CD4-positive, alpha-beta T cell (primary cell): Measurements from ENCODE around the gene PRDM9. TPM values are rescaled to one million over a fixed set of nuclear protein-coding genes. Genes with fewer than 3 reads are reported as not detected.

Experiments
- ATAC-seq: fragments of 200-7000 bp; cut with Tn5 transposase; one replicate; pipeline ENCODE4 v1.10.0; 2022; ENCODE audit warnings: mild to moderate bottlenecking; ENCODE audit not compliant: poor library complexity
- CTCF ChIA-PET: fragments of 350-600 bp; sonication (Branson Sonifier 250); formaldehyde crosslinking; loops from one replicate; lab custom pipeline; 2021; ENCODE audit warnings: antibody characterized with exemption, inconsistent platforms; lab: Charles Lee
- POLR2A ChIA-PET: fragments of 350-600 bp; sonication (Branson Sonifier 250); formaldehyde crosslinking; loops from one replicate; lab custom pipeline; 2021; ENCODE audit warnings: antibody characterized with exemption, inconsistent platforms; lab: Charles Lee
- DNase-seq, 14 experiments: peaks; one replicate each; pipeline ENCODE4 v3.0.0-alpha.2; 2013 to 2020; ENCODE audit warnings: mixed read lengths in 2 of 14
- H3K27ac ChIP-seq, 2 donors: one replicate each; pipeline versions ENCODE4 v1.5.1 to v1.7.0; 2013; ENCODE audit warnings: low read length in 2 of 2, low read depth in 1 of 2, mild to moderate bottlenecking in 1 of 2
- H3K27me3 ChIP-seq, 2 experiments: 1 replicate in 1 of 2; 2 replicates in 1 of 2; pipeline versions ENCODE4 v1.6.1 to v1.7.0; 2013; ENCODE audit warnings: low read length in 2 of 2, control low read depth in 1 of 2, mild to moderate bottlenecking in 1 of 2, moderate library complexity in 1 of 2; ENCODE audit not compliant: insufficient read depth in 2 of 2, control insufficient read depth in 1 of 2
- H3K36me3 ChIP-seq: one replicate; pipeline ENCODE4 v1.6.1; 2013; ENCODE audit warnings: low read length, control low read depth; ENCODE audit not compliant: insufficient read depth
- H3K4me1 ChIP-seq: one replicate; pipeline ENCODE4 v1.6.1; 2013; ENCODE audit warnings: low read length, control low read depth; ENCODE audit not compliant: insufficient read depth
- H3K4me3 ChIP-seq: one replicate; pipeline ENCODE4 v1.5.1; 2013; ENCODE audit warnings: mild to moderate bottlenecking, low read length, moderate library complexity
- H3K9me3 ChIP-seq, 2 experiments: 1 replicate in 1 of 2; 2 replicates in 1 of 2; pipeline versions ENCODE4 v1.6.1 to v1.7.0; 2013; ENCODE audit warnings: low read length in 2 of 2, mild to moderate bottlenecking in 2 of 2, control low read depth in 1 of 2, moderate library complexity in 1 of 2; ENCODE audit not compliant: control insufficient read depth in 1 of 2, insufficient read depth in 1 of 2
- H3K27ac Mint-ChIP-seq: one replicate; pipeline ENCODE4 v1.8.0; 2020; ENCODE audit warnings: mixed read lengths
- H3K27me3 Mint-ChIP-seq: one replicate; pipeline ENCODE4 v1.8.0; 2021; ENCODE audit warnings: mixed read lengths
- H3K36me3 Mint-ChIP-seq: one replicate; pipeline ENCODE4 v1.8.0; 2021; ENCODE audit warnings: low read depth, mixed read lengths
- H3K4me1 Mint-ChIP-seq: one replicate; pipeline ENCODE4 v1.8.0; 2021; ENCODE audit warnings: low read depth, mixed read lengths
- H3K4me3 Mint-ChIP-seq: one replicate; pipeline ENCODE4 v1.8.0; 2020; ENCODE audit warnings: mild to moderate bottlenecking, mixed read lengths
- H3K9me3 Mint-ChIP-seq: one replicate; pipeline ENCODE4 v1.8.0; 2020; ENCODE audit warnings: mixed read lengths
- CTCF ChIP-seq: fragments of 200-600 bp; IDR thresholded peaks from one replicate; pipeline ENCODE4 v1.8.0; 2022; ENCODE audit warnings: antibody characterized with exemption, mild to moderate bottlenecking
- intact Hi-C, 2 experiments: fragments of 100-400 bp; cut with DNase I in 1 of 2; cut with micrococcal nuclease in 1 of 2; formaldehyde crosslinking; loops; one replicate each; pipeline versions ENCODE4 v1.15.1 to v1.9.0; 2023 to 2025; cut with DNase I, micrococcal nuclease
- total RNA-seq, 174 experiments: library from RNA in 2 of 174; stranded (reverse) in 2 of 174; gene quantifications; one replicate each; pipeline ENCODE4 v1.2.3 and lab custom pipeline; 2021 to 2026

The PRDM9 gene
- total RNA-seq, 2 experiments from 2014 or later: not detected

- no peak for TF ChIP-seq CTCF
- no peak for ATAC-seq
- H3K27me3 Mint-ChIP-seq: no peaks in the 10 kb centered on the region
- CTCF ChIA-PET: no interaction called here
- H3K4me1 ChIP-seq: no peaks in the 10 kb centered on the region
- no peak overlapping the region for H3K27ac Mint-ChIP-seq
- H3K9me3 ChIP-seq: peaks cover 0 to 11% of the 10 kb centered on the region in 2 experiments
- no peaks in the 10 kb centered on the region for H3K36me3 Mint-ChIP-seq
- no peak overlapping the region for H3K4me3 ChIP-seq
- H3K4me3 Mint-ChIP-seq: no peak overlapping the region
- H3K36me3 ChIP-seq: no peaks in the 10 kb centered on the region
- no peaks in the 10 kb centered on the region for H3K4me1 Mint-ChIP-seq
- H3K27ac ChIP-seq: no peak overlapping the region
- no peak for DNase-seq
- peaks cover 6% of the 10 kb centered on the region for H3K9me3 Mint-ChIP-seq
- POLR2A ChIA-PET: no interaction called here
- intact Hi-C loops: no loop called here
- H3K27me3 ChIP-seq: no peaks in the 10 kb centered on the region
Measured at GRCh38 chr5:23461576-23461975, 45.8 kb upstream of the PRDM9 start.

- no peak for TF ChIP-seq CTCF
- Mint-ChIP-seq H3K36me3 (no peaks in the 10 kb centered on the region), H3K4me3 (no peak overlapping the region), H3K27me3 (no peaks in the 10 kb centered on the region), H3K27ac (no peak overlapping the region), H3K4me1 (no peaks in the 10 kb centered on the region), H3K9me3 (peaks cover 4% of the 10 kb centered on the region)
- ATAC-seq: no peak
- ChIA-PET POLR2A (no interaction called here), CTCF (no interaction called here)
- Histone ChIP-seq H3K27me3 (no peaks in the 10 kb centered on the region), H3K4me3 (no peak overlapping the region), H3K36me3 (no peaks in the 10 kb centered on the region), H3K27ac (no peak overlapping the region), H3K4me1 (no peaks in the 10 kb centered on the region), H3K9me3 (peaks cover 0 to 11% of the 10 kb centered on the region in 2 experiments)
- intact Hi-C loops: no loop called here
- no peak for DNase-seq
Measured at GRCh38 chr5:23466401-23466912, 41.0 kb upstream of the PRDM9 start.

GRCh38 chr5:23468658-23469057, 38.8 kb upstream of the PRDM9 start:
- Mint-ChIP-seq H3K4me1 (no peaks in the 10 kb centered on the region), H3K36me3 (no peaks in the 10 kb centered on the region), H3K27me3 (no peaks in the 10 kb centered on the region), H3K4me3 (no peak overlapping the region), H3K27ac (no peak overlapping the region), H3K9me3 (peaks cover 6% of the 10 kb centered on the region)
- no peak for ATAC-seq
- Histone ChIP-seq H3K27me3 (no peaks in the 10 kb centered on the region), H3K4me3 (no peak overlapping the region), H3K36me3 (no peaks in the 10 kb centered on the region), H3K4me1 (no peaks in the 10 kb centered on the region), H3K27ac (no peak overlapping the region), H3K9me3 (no peaks in the 10 kb centered on the region)
- no peak for TF ChIP-seq CTCF
- CTCF ChIA-PET: no interaction called here
- POLR2A ChIA-PET: no interaction called here
- intact Hi-C loops: no loop called here
- DNase-seq: no peak
